ENCODE data around the gene ZNF207.

Gene ZNF207

GRCh38 chr17:32350666-32351418 is 885 bp downstream of the ZNF207 start:
- TF ChIP-seq GATA3 (IDR thresholded peaks at IDR 0.05; ENCODE audit: low read depth, low read length), result no peak
- TF ChIP-seq GATA2 (IDR thresholded peaks at IDR 0.05; ENCODE audit: low read depth, low read length), result no peak

GRCh38 chr17:32355649-32356377 is 5.9 kb downstream of the ZNF207 start:
- TF ChIP-seq GATA3 (IDR thresholded peaks at IDR 0.05; ENCODE audit: low read depth, low read length) (no peak), GATA2 (IDR thresholded peaks at IDR 0.05; ENCODE audit: low read depth, low read length) (no peak)

GRCh38 chr17:32356378-32356743 is 6.4 kb downstream of the ZNF207 start:
- TF ChIP-seq GATA2 (IDR thresholded peaks at IDR 0.05; ENCODE audit: low read depth, low read length) (no peak), GATA3 (IDR thresholded peaks at IDR 0.05; ENCODE audit: low read depth, low read length) (no peak)

GRCh38 chr17:32356750-32357149 is 6.8 kb downstream of the ZNF207 start:
- TF ChIP-seq GATA2 (IDR thresholded peaks at IDR 0.05; ENCODE audit: low read depth, low read length), result no peak
- TF ChIP-seq GATA3 (IDR thresholded peaks at IDR 0.05; ENCODE audit: low read depth, low read length), result no peak

GRCh38 chr17:32357615-32358014 is 7.7 kb downstream of the ZNF207 start:
- TF ChIP-seq GATA2 (IDR thresholded peaks at IDR 0.05; ENCODE audit: low read depth, low read length), result no peak
- no peak for TF ChIP-seq GATA3 (IDR thresholded peaks at IDR 0.05; ENCODE audit: low read depth, low read length)

- no peak for TF ChIP-seq GATA3 (IDR thresholded peaks at IDR 0.05; ENCODE audit: low read depth, low read length)
- no peak for TF ChIP-seq GATA2 (IDR thresholded peaks at IDR 0.05; ENCODE audit: low read depth, low read length)
Observed at GRCh38 chr17:32361270-32361669, 11.3 kb downstream of the ZNF207 start.

- TF ChIP-seq GATA2 (IDR thresholded peaks at IDR 0.05; ENCODE audit: low read depth, low read length), result no peak
- no peak for TF ChIP-seq GATA3 (IDR thresholded peaks at IDR 0.05; ENCODE audit: low read depth, low read length)
Observed at GRCh38 chr17:32370426-32370825, 20.5 kb downstream of the ZNF207 start.

- TF ChIP-seq GATA3 (IDR thresholded peaks at IDR 0.05; ENCODE audit: low read depth, low read length) (no peak), GATA2 (IDR thresholded peaks at IDR 0.05; ENCODE audit: low read depth, low read length) (no peak)
Observed at GRCh38 chr17:32382526-32383223, 32.7 kb downstream of the ZNF207 start.

- no peak for TF ChIP-seq GATA2 (IDR thresholded peaks at IDR 0.05; ENCODE audit: low read depth, low read length)
- no peak for TF ChIP-seq GATA3 (IDR thresholded peaks at IDR 0.05; ENCODE audit: low read depth, low read length)
Observed at GRCh38 chr17:32383926-32384434, 34.0 kb downstream of the ZNF207 start.

GRCh38 chr17:32385121-32385520 is 35.2 kb downstream of the ZNF207 start:
- TF ChIP-seq GATA2 (IDR thresholded peaks at IDR 0.05; ENCODE audit: low read depth, low read length), result no peak
- no peak for TF ChIP-seq GATA3 (IDR thresholded peaks at IDR 0.05; ENCODE audit: low read depth, low read length)

GRCh38 chr17:32385971-32386370 is 36.0 kb downstream of the ZNF207 start:
- TF ChIP-seq GATA3 (IDR thresholded peaks at IDR 0.05; ENCODE audit: low read depth, low read length) (no peak), GATA2 (IDR thresholded peaks at IDR 0.05; ENCODE audit: low read depth, low read length) (no peak)

GRCh38 chr17:32386844-32387243 is 36.9 kb downstream of the ZNF207 start:
- TF ChIP-seq GATA3 (IDR thresholded peaks at IDR 0.05; ENCODE audit: low read depth, low read length) (no peak), GATA2 (IDR thresholded peaks at IDR 0.05; ENCODE audit: low read depth, low read length) (no peak)

GRCh38 chr17:32388613-32389459 is 38.9 kb downstream of the ZNF207 start:
- TF ChIP-seq GATA3 (IDR thresholded peaks at IDR 0.05; ENCODE audit: low read depth, low read length) (no peak), GATA2 (IDR thresholded peaks at IDR 0.05; ENCODE audit: low read depth, low read length) (no peak)

Data from SH-SY5Y (cell line).